DND-41 (cell line): ENCODE measurements around the gene ATP6V0A1.
A peak's percentile ranks its signal among the peaks of the same experiment; 100 is the strongest.

ENCODE experiments used
- ATAC-seq: fragments of 200-7000 bp; cut with Tn5 transposase; 3 replicates; pipeline ENCODE4 v1.9.1; 2021; ENCODE audit warnings: low read depth; ENCODE audit not compliant: insufficient read depth
- DNase-seq: peaks from one replicate; pipeline ENCODE4 v3.0.0-alpha.2; 2020
- H2AFZ ChIP-seq: 2 replicates; pipeline ENCODE4 v1.6.0; 2012; ENCODE audit warnings: low read depth, low read length
- H3K27ac ChIP-seq: 2 replicates; pipeline ENCODE4 v1.5.1; 2012; ENCODE audit warnings: low read length, inconsistent platforms
- H3K27me3 ChIP-seq: fragments of 200-600 bp; sonication (generic); 2 replicates; pipeline ENCODE4 v1.6.0; 2012; ENCODE audit warnings: low read length, mild to moderate bottlenecking, inconsistent platforms; ENCODE audit not compliant: insufficient read depth, poor library complexity
- H3K36me3 ChIP-seq: 2 replicates; pipeline ENCODE4 v1.5.1; 2012; ENCODE audit warnings: low read length, inconsistent platforms; ENCODE audit not compliant: insufficient read depth
- H3K4me1 ChIP-seq: 2 replicates; pipeline ENCODE4 v1.5.1; 2012; ENCODE audit warnings: mild to moderate bottlenecking, low read length; ENCODE audit not compliant: insufficient read depth
- H3K4me2 ChIP-seq: 2 replicates; pipeline ENCODE4 v1.6.0; 2012; ENCODE audit warnings: mild to moderate bottlenecking, moderate library complexity, low read length, inconsistent platforms; ENCODE audit not compliant: insufficient read depth
- H3K4me3 ChIP-seq, 2 experiments: fragments of 200-600 bp in 1 of 2; shearing (Covaris generic) in 1 of 2; 2 replicates each; pipeline ENCODE4 v1.5.1; 2012 to 2016; ENCODE audit warnings: inconsistent platforms in 2 of 2, low read length in 2 of 2, mild to moderate bottlenecking in 2 of 2, low read depth in 1 of 2, moderate library complexity in 1 of 2
- H3K79me2 ChIP-seq: 2 replicates; pipeline ENCODE4 v1.6.0; 2012; ENCODE audit warnings: low read length, inconsistent platforms; ENCODE audit not compliant: insufficient read depth
- H3K9ac ChIP-seq: 2 replicates; pipeline ENCODE4 v1.6.0; 2012; ENCODE audit warnings: low read depth, mild to moderate bottlenecking, inconsistent platforms, low read length, moderate library complexity
- H3K9me3 ChIP-seq: 2 replicates; pipeline ENCODE4 v1.5.1; 2012; ENCODE audit warnings: low read length, moderate library complexity, mild to moderate bottlenecking, inconsistent platforms; ENCODE audit not compliant: insufficient read depth, severe bottlenecking
- H4K20me1 ChIP-seq: 2 replicates; pipeline ENCODE4 v1.6.0; 2012; ENCODE audit warnings: low read length; ENCODE audit not compliant: insufficient read depth
- CTCF ChIP-seq: IDR thresholded peaks from 2 replicates; pipeline ENCODE4 v1.5.1; 2012; ENCODE audit warnings: borderline replicate concordance, low read length, moderate library complexity, mild to moderate bottlenecking; ENCODE audit not compliant: poor library complexity, severe bottlenecking; ENCODE audit errors: extremely low read depth
- EZH2 ChIP-seq: IDR thresholded peaks from 3 replicates; pipeline ENCODE4 v1.6.1; 2012; ENCODE audit warnings: borderline replicate concordance, low read depth, mild to moderate bottlenecking, moderate library complexity, low read length, inconsistent platforms; ENCODE audit not compliant: severe bottlenecking

ATP6V0A1 gene

GRCh38 chr17:42562388-42563142, 103.9 kb downstream of the ATP6V0A1 start:
- H3K9me3 ChIP-seq = no peaks in the 10 kb centered on the region
- TF ChIP-seq EZH2 (no peak), CTCF (no peak)
- peaks cover 47% of the 10 kb centered on the region for H3K79me2 ChIP-seq
- ATAC-seq (peak; percentile 4; the same call in 1 of the 3 replicates), DNase-seq (no peak)
- H3K4me3 ChIP-seq = peak overlapping the region; percentile 65 to 75
- H2AFZ ChIP-seq = peak overlapping the region; percentile 84; the same call in 1 of the 2 replicates
- peaks cover 9% of the 10 kb centered on the region; the same call in 1 of the 2 replicates for H4K20me1 ChIP-seq
- peaks cover 54% of the 10 kb centered on the region for H3K4me1 ChIP-seq
- peak overlapping the region; percentile 90 for H3K27ac ChIP-seq
- peak overlapping the region; percentile 100 for H3K4me2 ChIP-seq
- no peaks in the 10 kb centered on the region for H3K27me3 ChIP-seq
- H3K36me3 ChIP-seq = peaks cover 48% of the 10 kb centered on the region
- H3K9ac ChIP-seq = peak overlapping the region; percentile 82

- Histone ChIP-seq H3K4me2 (peak overlapping the region; percentile 100), H3K27ac (peak overlapping the region; percentile 90), H3K36me3 (peaks cover 51% of the 10 kb centered on the region), H3K4me3 (peak overlapping the region; percentile 65 to 75; a peak in 3 of 4 replicates), H3K27me3 (no peaks in the 10 kb centered on the region), H2AFZ (no peak overlapping the region), H3K79me2 (peaks cover 51% of the 10 kb centered on the region), H4K20me1 (peaks cover 12% of the 10 kb centered on the region; the same call in 1 of the 2 replicates), H3K9me3 (no peaks in the 10 kb centered on the region), H3K9ac (peak overlapping the region; percentile 82), H3K4me1 (peaks cover 59% of the 10 kb centered on the region)
- TF ChIP-seq CTCF (no peak), EZH2 (no peak)
- no peak for ATAC-seq
- DNase-seq = no peak
Measured at GRCh38 chr17:42563143-42563509, 104.4 kb downstream of the ATP6V0A1 start.

- no peaks in the 10 kb centered on the region for H3K27me3 ChIP-seq
- no peak overlapping the region for H2AFZ ChIP-seq
- no peak for ATAC-seq
- peaks cover 63% of the 10 kb centered on the region for H3K4me1 ChIP-seq
- peaks cover 12% of the 10 kb centered on the region; the same call in 1 of the 2 replicates for H4K20me1 ChIP-seq
- H3K4me2 ChIP-seq = peak overlapping the region; percentile 100
- peak overlapping the region; percentile 82 for H3K9ac ChIP-seq
- peak overlapping the region; percentile 65 to 75; a peak in 3 of 4 replicates for H3K4me3 ChIP-seq
- no peak for DNase-seq
- no peak for TF ChIP-seq EZH2
- H3K79me2 ChIP-seq = peaks cover 55% of the 10 kb centered on the region
- H3K27ac ChIP-seq = peak overlapping the region; percentile 90
- H3K36me3 ChIP-seq = peaks cover 54% of the 10 kb centered on the region
- no peaks in the 10 kb centered on the region for H3K9me3 ChIP-seq
Measured at GRCh38 chr17:42563543-42563942, 104.9 kb downstream of the ATP6V0A1 start.

GRCh38 chr17:42563950-42564349, 105.3 kb downstream of the ATP6V0A1 start:
- Histone ChIP-seq H3K4me2 (peak overlapping the region; percentile 100), H2AFZ (no peak overlapping the region), H3K9ac (peak overlapping the region; percentile 82), H3K27ac (no peak overlapping the region), H3K4me1 (peaks cover 67% of the 10 kb centered on the region), H3K27me3 (no peaks in the 10 kb centered on the region), H3K4me3 (peak overlapping the region in 1 of 2 experiments; percentile 75; a peak in 2 of 4 replicates), H3K36me3 (peaks cover 58% of the 10 kb centered on the region), H3K79me2 (peaks cover 59% of the 10 kb centered on the region), H4K20me1 (peaks cover 14% of the 10 kb centered on the region; the same call in 1 of the 2 replicates), H3K9me3 (no peaks in the 10 kb centered on the region)
- no peak for DNase-seq
- no peak for TF ChIP-seq CTCF
- no peak for TF ChIP-seq EZH2
- ATAC-seq = no peak
